Activated T-cell treated with anti-CD3 and anti-CD28 coated beads for 4 hours (primary cell): ENCODE measurements around the gene SYT9.
"Not testable (repeated sequence)": the region's sequence is repeated elsewhere in the genome, so short reads cannot be mapped to it uniquely, and the experiment has no call there.

ENCODE experiments used
- DNase-seq: peaks from one replicate; pipeline ENCODE4 v3.0.0-alpha.2; 2020

SYT9 gene

GRCh38 chr11:7513234-7514098 lies 261.8 kb downstream of the SYT9 start, which contains the start of gene PPFIBP2:
TSS of gene PPFIBP2 (plus strand) at chr11:7513999. CDS start at chr11:7549476, 35,477 bp downstream.
- peak; percentile 78 for DNase-seq

DNA sequence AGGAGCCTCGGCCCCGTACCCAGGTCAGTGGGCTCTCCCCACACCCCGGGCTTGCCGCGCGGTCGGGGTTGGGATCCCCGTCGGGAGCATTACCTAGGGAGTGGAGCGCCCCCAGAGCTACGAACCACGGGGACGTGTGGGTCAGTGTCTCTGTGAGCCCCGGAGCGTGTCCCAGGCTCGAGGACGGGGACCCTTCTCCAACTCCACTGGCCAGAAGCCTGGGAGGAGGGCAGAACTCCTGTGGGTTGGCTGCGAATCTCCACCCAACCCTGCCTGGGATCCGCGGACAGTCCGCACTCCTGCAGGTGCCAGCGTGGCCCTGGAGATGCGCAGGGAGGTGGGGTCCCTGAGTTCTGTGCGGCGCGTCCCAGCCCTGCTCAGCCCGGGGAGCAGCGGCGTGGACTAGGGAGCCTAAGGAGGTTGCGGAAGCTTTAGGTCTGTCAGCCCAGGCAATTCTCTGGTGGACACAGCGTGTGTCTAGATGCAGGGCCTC lies 262.4 kb downstream of the SYT9 start:
- no peak for DNase-seq

DNA sequence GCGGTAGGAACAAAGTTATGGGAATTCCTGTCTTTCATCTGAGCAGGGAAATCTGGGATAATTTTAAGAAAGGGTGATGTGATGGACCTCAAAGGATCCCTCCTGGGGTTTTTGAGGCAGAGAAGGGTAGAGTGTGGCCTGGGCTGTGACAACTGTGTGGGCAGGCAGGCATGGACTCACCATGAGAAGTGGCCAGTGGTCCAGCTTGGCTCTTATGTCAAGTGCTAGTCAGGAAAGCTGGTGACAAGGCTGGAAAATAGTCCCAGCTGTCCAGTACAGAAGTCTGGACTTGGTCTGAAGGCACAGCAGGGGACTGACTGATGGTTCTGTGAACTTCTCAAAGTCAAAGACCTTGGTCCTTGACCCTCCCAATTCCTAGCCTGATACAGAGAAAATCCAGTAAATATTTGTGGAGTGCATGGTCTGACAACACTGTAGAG lies 263.8 kb downstream of the SYT9 start:
- no peak for DNase-seq

GRCh38 chr11:7516475-7516874 lies 264.8 kb downstream of the SYT9 start:
- no peak for DNase-seq

GRCh38 chr11:7517743-7518142 lies 266.0 kb downstream of the SYT9 start:
- not testable (repeated sequence) for DNase-seq
